HG02798 (cell line): ENCODE results near the gene GNAI1.
"Not testable (repeated sequence)": the region's sequence is repeated elsewhere in the genome, so short reads cannot be mapped to it uniquely, and the experiment has no call there.

Experiments used
- ATAC-seq: cut with Tn5 transposase; IDR thresholded peaks from one replicate; pipeline ENCODE4 v1.9.1; 2021; ENCODE audit warnings: mild to moderate bottlenecking; ENCODE audit not compliant: unreplicated experiment, poor library complexity

Gene GNAI1

GRCh38 chr7:80154656-80155333 is 20.2 kb downstream of the GNAI1 start:
- ATAC-seq = no peak

- ATAC-seq = no peak
Measured at GRCh38 chr7:80155374-80155773, 20.7 kb downstream of the GNAI1 start.

GRCh38 chr7:80157770-80158169 is 23.1 kb downstream of the GNAI1 start:
- ATAC-seq = not testable (repeated sequence)

- ATAC-seq = no peak
Measured at GRCh38 chr7:80159802-80160201, 25.2 kb downstream of the GNAI1 start.

GRCh38 chr7:80161466-80161865 is 26.8 kb downstream of the GNAI1 start:
- no peak for ATAC-seq

GRCh38 chr7:80165177-80165576 is 30.5 kb downstream of the GNAI1 start:
- ATAC-seq = no peak

GRCh38 chr7:80170445-80170844 is 35.8 kb downstream of the GNAI1 start:
- no peak for ATAC-seq

GRCh38 chr7:80172387-80172786 is 37.8 kb downstream of the GNAI1 start:
- no peak for ATAC-seq

- no peak for ATAC-seq
Measured at GRCh38 chr7:80175744-80176143, 41.1 kb downstream of the GNAI1 start.

GRCh38 chr7:80181411-80181810 is 46.8 kb downstream of the GNAI1 start:
- ATAC-seq = no peak

GRCh38 chr7:80182630-80183276 is 48.1 kb downstream of the GNAI1 start:
- no peak for ATAC-seq

- ATAC-seq = no peak
Measured at GRCh38 chr7:80183351-80183750, 48.7 kb downstream of the GNAI1 start.

- no peak for ATAC-seq
Measured at GRCh38 chr7:80183900-80184685, 49.5 kb downstream of the GNAI1 start.

GRCh38 chr7:80184693-80185092 is 50.1 kb downstream of the GNAI1 start:
- ATAC-seq = no peak

- ATAC-seq = no peak
Measured at GRCh38 chr7:80185571-80185970, 50.9 kb downstream of the GNAI1 start.

- ATAC-seq = no peak
Measured at GRCh38 chr7:80186721-80187120, 52.1 kb downstream of the GNAI1 start.

- no peak for ATAC-seq
Measured at GRCh38 chr7:80187279-80187678, 52.6 kb downstream of the GNAI1 start.

- no peak for ATAC-seq
Measured at GRCh38 chr7:80187727-80188126, 53.1 kb downstream of the GNAI1 start.

GRCh38 chr7:80189638-80190037 is 55.0 kb downstream of the GNAI1 start:
- no peak for ATAC-seq

- no peak for ATAC-seq
Measured at GRCh38 chr7:80197627-80198026, 63.0 kb downstream of the GNAI1 start.

GRCh38 chr7:80199051-80199450 is 64.4 kb downstream of the GNAI1 start:
- no peak for ATAC-seq
